H1 (cell line): ENCODE measurements around the gene NPFFR1. TPM values are rescaled to one million over a fixed set of nuclear protein-coding genes. Genes with fewer than 3 reads are reported as not detected.

Source experiments
- CTCF ChIA-PET: fragments of 300-600 bp; sonication (Branson Sonifier 250); formaldehyde crosslinking; loops from one replicate; lab custom pipeline; 2021; ENCODE audit not compliant: partially characterized antibody; lab: Charles Lee
- POLR2A ChIA-PET: fragments of 300-600 bp; sonication (Branson Sonifier 250); formaldehyde crosslinking; loops from one replicate; lab custom pipeline; 2021; ENCODE audit warnings: inconsistent platforms; ENCODE audit not compliant: partially characterized antibody; lab: Charles Lee
- DNase-seq, 2 experiments: peaks; one replicate each; pipeline versions ENCODE4 v3.0.0 to v3.0.0-alpha.2; 2010 to 2022; ENCODE audit warnings: low spot score in 2 of 2, low read depth in 1 of 2, mixed read lengths in 1 of 2
- FAIRE-seq: peaks from 2 replicates; lab custom pipeline; 2011; peaks lifted over from hg19 to GRCh38; lab: Jason Lieb, UNC
- H2AFZ ChIP-seq: 2 replicates; pipeline ENCODE4 v1.8.1; 2012; ENCODE audit warnings: low read length, inconsistent platforms
- H2AK5ac ChIP-seq: 2 replicates; pipeline ENCODE4 v1.6.1; 2013; ENCODE audit warnings: low read depth, low read length
- H2BK120ac ChIP-seq: replicated peaks from 2 replicates; pipeline ENCODE3; 2013; ENCODE audit warnings: low read depth, low read length, inconsistent platforms
- H2BK12ac ChIP-seq: 2 replicates; pipeline ENCODE4 v1.6.1; 2013; ENCODE audit warnings: low read depth, low read length
- H2BK15ac ChIP-seq: 2 replicates; pipeline ENCODE4 v1.6.1; 2013; ENCODE audit warnings: low read length
- H2BK20ac ChIP-seq: 2 replicates; pipeline ENCODE4 v1.6.1; 2013; ENCODE audit warnings: low read length
- H2BK5ac ChIP-seq: 2 replicates; pipeline ENCODE4 v1.6.1; 2013; ENCODE audit warnings: low read depth, low read length
- H3K14ac ChIP-seq: 2 replicates; pipeline ENCODE4 v1.6.1; 2013; ENCODE audit warnings: inconsistent platforms; ENCODE audit not compliant: insufficient read length
- H3K18ac ChIP-seq: 2 replicates; pipeline ENCODE4 v1.6.1; 2013; ENCODE audit warnings: low read length; ENCODE audit errors: extremely low read depth
- H3K23ac ChIP-seq: 2 replicates; pipeline ENCODE4 v1.6.1; 2013; ENCODE audit warnings: inconsistent platforms; ENCODE audit not compliant: insufficient read length
- H3K23me2 ChIP-seq: 2 replicates; pipeline ENCODE4 v1.6.1; 2013; ENCODE audit warnings: low read depth, low read length
- H3K27ac ChIP-seq: 2 replicates; pipeline ENCODE4 v1.6.1; 2011; ENCODE audit warnings: low read depth, low read length, inconsistent platforms
- H3K27me3 ChIP-seq, 4 experiments: replicated peaks in 1 of 4; 1 replicate in 1 of 4; 2 replicates in 3 of 4; pipeline versions ENCODE4 v1.6.1 to v1.8.1; 2011 to 2013; ENCODE audit warnings: low read length in 3 of 4, mild to moderate bottlenecking in 3 of 4, inconsistent platforms in 2 of 4, mixed read lengths in 2 of 4, moderate library complexity in 1 of 4; ENCODE audit not compliant: control insufficient read depth in 3 of 4, insufficient read depth in 3 of 4; ENCODE audit errors: extremely low read depth in 1 of 4
- H3K36me3 ChIP-seq, 4 experiments: 2 replicates each; pipeline versions ENCODE4 v1.6.1 to v1.8.1; 2011 to 2013; ENCODE audit warnings: mild to moderate bottlenecking in 4 of 4, low read length in 3 of 4, moderate library complexity in 2 of 4, control low read depth in 1 of 4, inconsistent platforms in 1 of 4; ENCODE audit not compliant: insufficient read depth in 4 of 4, control insufficient read depth in 2 of 4
- H3K4ac ChIP-seq: replicated peaks from 2 replicates; pipeline ENCODE3; 2013; ENCODE audit warnings: low read length, low read depth, mixed read lengths, inconsistent platforms; ENCODE audit not compliant: insufficient read length
- H3K4me1 ChIP-seq, 4 experiments: replicated peaks in 1 of 4; 1 replicate in 1 of 4; 2 replicates in 3 of 4; pipeline versions ENCODE4 v1.6.1 to v1.8.1; 2011 to 2013; ENCODE audit warnings: low read length in 3 of 4, inconsistent platforms in 2 of 4, mixed read lengths in 1 of 4; ENCODE audit not compliant: insufficient read depth in 4 of 4, control insufficient read depth in 3 of 4
- H3K4me2 ChIP-seq, 2 experiments: 2 replicates each; pipeline versions ENCODE4 v1.6.1 to v1.8.1; 2011 to 2013; ENCODE audit warnings: low read depth in 2 of 2, low read length in 2 of 2, control low read depth in 1 of 2, inconsistent platforms in 1 of 2, mild to moderate bottlenecking in 1 of 2; ENCODE audit not compliant: insufficient read depth in 1 of 2
- H3K4me3 ChIP-seq, 4 experiments: fragments of 200-600, 300-600 bp in 1 of 4; sonication (generic), shearing (Covaris generic), sonication (Bioruptor Twin) in 1 of 4; 2 replicates each; pipeline versions ENCODE4 v1.5.1 to v1.8.1; 2011 to 2016; ENCODE audit warnings: low read length in 4 of 4, low read depth in 3 of 4, control low read depth in 2 of 4, inconsistent platforms in 2 of 4, mild to moderate bottlenecking in 2 of 4, mixed read lengths in 1 of 4, moderate library complexity in 1 of 4; ENCODE audit not compliant: insufficient read depth in 2 of 4; ENCODE audit errors: extremely low read depth in 1 of 4
- H3K56ac ChIP-seq: replicated peaks from 2 replicates; pipeline ENCODE3; 2013; ENCODE audit warnings: low read depth, mild to moderate bottlenecking, mixed read lengths, low read length, inconsistent platforms; ENCODE audit not compliant: insufficient read length
- H3K79me1 ChIP-seq: 2 replicates; pipeline ENCODE4 v1.6.1; 2013; ENCODE audit warnings: low read depth, low read length, control low read depth
- H3K79me2 ChIP-seq, 2 experiments: 2 replicates each; pipeline versions ENCODE4 v1.6.1 to v1.8.1; 2012 to 2013; ENCODE audit warnings: low read length in 2 of 2, mild to moderate bottlenecking in 2 of 2, inconsistent platforms in 1 of 2; ENCODE audit not compliant: insufficient read depth in 2 of 2, control insufficient read depth in 1 of 2
- H3K9ac ChIP-seq, 4 experiments: replicated peaks in 1 of 4; 1 replicate in 1 of 4; 2 replicates in 3 of 4; pipeline versions ENCODE4 v1.6.1 to v1.8.1; 2011 to 2013; ENCODE audit warnings: low read depth in 3 of 4, low read length in 3 of 4, control low read depth in 2 of 4, mild to moderate bottlenecking in 2 of 4, moderate library complexity in 2 of 4, inconsistent platforms in 1 of 4; ENCODE audit errors: extremely low read depth in 1 of 4
- H3K9me3 ChIP-seq, 2 experiments: 2 replicates each; pipeline versions ENCODE4 v1.6.1 to v1.8.1; 2012 to 2013; ENCODE audit warnings: mild to moderate bottlenecking in 2 of 2, moderate library complexity in 2 of 2, control low read depth in 1 of 2, inconsistent platforms in 1 of 2, low read depth in 1 of 2, low read length in 1 of 2, mixed read lengths in 1 of 2; ENCODE audit not compliant: insufficient read depth in 2 of 2
- H4K20me1 ChIP-seq, 2 experiments: replicated peaks in 1 of 2; 2 replicates each; pipeline versions ENCODE3 to v1.8.1; 2011 to 2013; ENCODE audit warnings: inconsistent platforms in 2 of 2, low read length in 2 of 2, mild to moderate bottlenecking in 1 of 2; ENCODE audit not compliant: insufficient read depth in 2 of 2, control insufficient read depth in 1 of 2
- H4K5ac ChIP-seq: 2 replicates; pipeline ENCODE4 v1.6.1; 2013; ENCODE audit warnings: low read length, low read depth, mixed read lengths, inconsistent platforms; ENCODE audit not compliant: insufficient read length
- H4K8ac ChIP-seq: 2 replicates; pipeline ENCODE4 v1.8.0; 2013; ENCODE audit warnings: mild to moderate bottlenecking, moderate library complexity, low read length, inconsistent platforms; ENCODE audit not compliant: insufficient read depth; ENCODE audit errors: extremely low read depth
- H4K91ac ChIP-seq: replicated peaks from 2 replicates; pipeline ENCODE3; 2013; ENCODE audit warnings: low read length, mixed read lengths, inconsistent platforms; ENCODE audit not compliant: insufficient read length
- WGBS, 2 experiments: shearing (Covaris generic) in 1 of 2; methylation state at CpG; one replicate each; pipeline versions ENCODE4 v1.1.6 to v1.1.7; 2013 to 2015; ENCODE audit warnings: low lambda C conversion rate in 2 of 2, mixed read lengths in 2 of 2, inconsistent platforms in 1 of 2, low coverage in 1 of 2, missing lambda C conversion rate in 1 of 2; ENCODE audit not compliant: insufficient replicate concordance in 2 of 2, insufficient coverage in 1 of 2, insufficient read length in 1 of 2; ENCODE audit errors: extremely low coverage in 1 of 2, missing lambda C conversion rate in 1 of 2; 5-methylcytosine and 5-hydroxymethylcytosine counted together
- polyA plus RNA-seq, 7 experiments: library from polyadenylated mRNA; depleted of rRNA in 3 of 7; stranded (reverse) in 5 of 7; unstranded in 2 of 7; fragments of >200 nt in 5 of 7; fragments of 200-250 nt in 2 of 7; gene quantifications; 1 replicate in 5 of 7; 2 replicates in 1 of 7; 4 replicates in 1 of 7; pipeline versions ENCODE4 v1.2.1 to v1.2.3, GENCODE V29; 2011 to 2013; ENCODE audit warnings: missing spikeins in 2 of 7, mixed read lengths in 2 of 7
- total RNA-seq: library from RNA; stranded (reverse); fragmentation: NEBNext Ultra II Directional; extraction: Animal tissue kit (Norgen Biotek cat#: 25700); gene quantifications from 2 replicates; pipeline ENCODE4 v1.2.1, GENCODE V29; 2021

The NPFFR1 gene
- total and polyA plus RNA-seq, 2 of the 8 experiments (the other 6 are each of a cell fraction or from before 2014, with no cell fraction given) = 0.02 to 0.06 TPM

DNA sequence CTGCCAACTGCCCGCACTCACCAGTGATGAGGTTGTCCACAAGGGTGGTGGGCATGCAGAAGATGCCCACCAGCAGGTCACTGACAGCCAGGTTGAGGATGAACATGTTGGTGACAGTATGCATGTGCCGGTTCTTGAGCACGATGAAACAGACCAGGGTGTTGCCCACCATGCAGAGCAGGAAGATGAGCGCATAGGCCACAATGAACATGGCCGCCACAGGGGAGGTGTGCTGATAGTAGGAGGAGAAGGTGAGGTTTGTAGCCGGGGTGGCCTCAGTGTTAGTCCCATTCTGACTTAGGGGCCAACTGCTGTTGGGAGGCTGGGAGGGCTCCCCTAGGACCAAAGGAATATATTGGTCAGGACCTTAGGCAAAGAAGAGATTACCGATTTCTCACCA, 17.7 kb downstream of the NPFFR1 start:
- Histone ChIP-seq H4K20me1 (no peaks in the 10 kb centered on the region), H3K36me3 (no peaks in the 10 kb centered on the region), H3K14ac (no peak overlapping the region), H4K8ac (0 out of 2 replicates have a peak overlapping the region, but pooled peaks have one; percentile 14), H3K23me2 (no peaks in the 10 kb centered on the region), H3K4me2 (no peak overlapping the region), H2BK20ac (no peak overlapping the region), H3K79me1 (no peaks in the 10 kb centered on the region), H2BK12ac (no peak overlapping the region), H3K56ac (no peak overlapping the region), H2BK15ac (no peak overlapping the region), H3K4ac (no peak overlapping the region), H3K4me1 (no peaks in the 10 kb centered on the region), H2BK5ac (no peak overlapping the region), H3K27me3 (no peaks in the 10 kb centered on the region), H3K18ac (no peak overlapping the region), H3K4me3 (no peak overlapping the region), H2BK120ac (no peak overlapping the region), H2AK5ac (no peak overlapping the region), H4K5ac (no peak overlapping the region), H4K91ac (no peak overlapping the region), H3K9ac (no peak overlapping the region), H3K23ac (no peak overlapping the region), H3K9me3 (0 out of 4 replicates have a peak, but pooled peaks cover 0 to 3% of the 10 kb centered on the region in 2 experiments), H3K79me2 (no peaks in the 10 kb centered on the region), H3K27ac (no peak overlapping the region), H2AFZ (no peak overlapping the region)
- no peak for FAIRE-seq
- 92% methylated on average over 7 of the region's 7 CpGs; no CpG with 5 or more reads in 1 of the 2 experiments for WGBS, 2 experiments
- no peak for DNase-seq
- CTCF ChIA-PET = interaction anchor here (0.8 to 17.4 kb wide), 28 partner anchors 9 to 503 kb away, joined by 3 to 329 read pairs (median 9); no protein-coding TSS in a partner anchor
- POLR2A ChIA-PET = interaction anchor here (1.3 kb wide), 1 partner anchor 30 kb away, joined by 5 read pairs; no protein-coding TSS in a partner anchor
